K562 (cell line): ENCODE results near the gene NEB. TPM values are rescaled to one million over a fixed set of nuclear protein-coding genes. Genes with fewer than 3 reads are reported as not detected.

Experiments
- ATAC-seq: fragments of 200-7000 bp; cut with Tn5 transposase; 3 replicates; pipeline ENCODE4 v1.9.1; 2020; ENCODE audit warnings: moderate library complexity
- BruUV-seq: library from RNA; stranded (reverse); fragments of 400-500 nt; replicated peaks from 2 replicates; lab custom pipeline; 2021; lab: Mats Ljungman, UMichigan
- CTCF ChIA-PET: fragments of 300-600 bp; formaldehyde crosslinking; extraction: SDS; loops from one replicate; lab custom pipeline; 2021; ENCODE audit warnings: low intra/inter-chr PET ratio; lab: Yijun Ruan, JAX
- POLR2A ChIA-PET: fragments of 300-600, 350-650 bp; sonication (Branson Sonifier 250); formaldehyde crosslinking; extraction: SDS; loops from one replicate; lab custom pipeline; 2021; ENCODE audit warnings: antibody characterized with exemption, inconsistent platforms; lab: Yijun Ruan, JAX
- DNase-seq, 4 experiments: peaks; one replicate each; pipeline versions ENCODE4 v3.0.0 to v3.0.0-alpha.2; 2011 to 2018; ENCODE audit warnings: low spot score in 3 of 4, mixed read lengths in 3 of 4; ENCODE audit errors: extremely low read depth in 1 of 4
- FAIRE-seq: peaks from 2 replicates; lab custom pipeline; 2011; peaks lifted over from hg19 to GRCh38; lab: Jason Lieb, UNC
- H2AFZ ChIP-seq: 2 replicates; pipeline ENCODE4 v1.6.0; 2011; ENCODE audit warnings: low read depth, low read length, control low read depth, inconsistent platforms
- H3K27ac ChIP-seq: fragments of 200-600 bp; 3 replicates; pipeline ENCODE4 v1.8.0; 2011; ENCODE audit warnings: low read depth, mild to moderate bottlenecking, control low read depth, inconsistent platforms, low read length, moderate library complexity, mixed read lengths; ENCODE audit errors: extremely low read depth
- H3K27me3 ChIP-seq, 2 experiments: fragments of 300-600 bp in 1 of 2; 2 replicates in 1 of 2; 3 replicates in 1 of 2; pipeline versions ENCODE4 v1.6.0 to v1.8.0; 2011; ENCODE audit warnings: inconsistent platforms in 2 of 2, low read length in 2 of 2, mild to moderate bottlenecking in 1 of 2, mixed read lengths in 1 of 2, moderate library complexity in 1 of 2; ENCODE audit not compliant: control insufficient read depth in 2 of 2, insufficient read depth in 2 of 2
- H3K36me3 ChIP-seq: fragments of 300-600 bp; 3 replicates; pipeline ENCODE4 v1.8.0; 2011; ENCODE audit warnings: mild to moderate bottlenecking, low read length, inconsistent platforms; ENCODE audit not compliant: control insufficient read depth, insufficient read depth
- H3K4me1 ChIP-seq, 2 experiments: fragments of 200-600 bp in 1 of 2; replicated peaks in 1 of 2; 2 replicates in 1 of 2; 3 replicates in 1 of 2; pipeline versions ENCODE4 v1.5.1 to v1.8.0; 2011; ENCODE audit warnings: inconsistent platforms in 2 of 2, low read length in 2 of 2, mild to moderate bottlenecking in 1 of 2, mixed read lengths in 1 of 2, moderate library complexity in 1 of 2; ENCODE audit not compliant: control insufficient read depth in 2 of 2, insufficient read depth in 2 of 2
- H3K4me2 ChIP-seq: 2 replicates; pipeline ENCODE4 v1.6.1; 2011; ENCODE audit warnings: low read length, control low read depth, inconsistent platforms, mixed read lengths; ENCODE audit not compliant: insufficient read depth
- H3K4me3 ChIP-seq: fragments of 200-600 bp; sonication (generic), shearing (Covaris generic); 2 replicates; pipeline ENCODE4 v1.5.1; 2016; ENCODE audit warnings: control low read depth, inconsistent platforms
- H3K79me2 ChIP-seq: fragments of 200-600 bp; 3 replicates; pipeline ENCODE4 v1.8.0; 2011; ENCODE audit warnings: low read length, inconsistent platforms; ENCODE audit not compliant: control insufficient read depth, insufficient read depth
- H3K9ac ChIP-seq, 2 experiments: 2 replicates each; pipeline versions ENCODE4 v1.6.0 to v1.6.1; 2011; ENCODE audit warnings: low read depth in 2 of 2, low read length in 2 of 2, control low read depth in 1 of 2, inconsistent platforms in 1 of 2, mild to moderate bottlenecking in 1 of 2, mixed read lengths in 1 of 2; ENCODE audit not compliant: insufficient read depth in 1 of 2
- H3K9me1 ChIP-seq: one replicate; pipeline ENCODE4 v1.6.0; 2011; ENCODE audit warnings: inconsistent platforms, mild to moderate bottlenecking, low read length, moderate library complexity; ENCODE audit not compliant: control insufficient read depth, insufficient read depth
- H3K9me3 ChIP-seq: replicated peaks from 2 replicates; pipeline ENCODE4 v1.5.1; 2011; ENCODE audit warnings: low read depth, low read length, inconsistent platforms; ENCODE audit not compliant: control insufficient read depth, insufficient read depth
- H4K20me1 ChIP-seq: replicated peaks from 2 replicates; pipeline ENCODE4 v1.6.1; 2011; ENCODE audit warnings: low read length, inconsistent platforms, mixed read lengths; ENCODE audit not compliant: control insufficient read depth, insufficient read depth
- HNRNPLL ChIP-seq: fragments of 200-400 bp; formaldehyde crosslinking; IDR thresholded peaks from 2 replicates; pipeline ENCODE4 v1.6.1; 2017; ENCODE audit warnings: low read length, low read depth, mild to moderate bottlenecking; ENCODE audit not compliant: poor library complexity, severe bottlenecking
- U2AF2 ChIP-seq: fragments of 200-400 bp; formaldehyde crosslinking; optimal IDR thresholded peaks from 2 replicates; pipeline ENCODE3; 2017; ENCODE audit warnings: low read depth, mild to moderate bottlenecking, low read length
- ZNF384 ChIP-seq: IDR thresholded peaks from 2 replicates; pipeline ENCODE4 v1.6.1; 2012; ENCODE audit warnings: low read depth, low read length, improper control_type of control experiment
- ZZZ3 ChIP-seq: fragments of 450-650 bp; IDR thresholded peaks from 2 replicates; pipeline ENCODE4 v1.6.1; 2016; ENCODE audit warnings: antibody characterized with exemption, mild to moderate bottlenecking, moderate library complexity
- WGBS: fragments of 100-300 bp; shearing (Covaris generic); methylation state at CpG from one replicate; pipeline ENCODE4 v1.1.6; 2016; ENCODE audit warnings: low coverage, mixed read lengths; ENCODE audit not compliant: insufficient coverage; ENCODE audit errors: missing lambda C conversion rate; 5-methylcytosine and 5-hydroxymethylcytosine counted together
- in situ Hi-C: fragments of 300-500 bp; cut with MboI; formaldehyde crosslinking; loops from 4 replicates; pipeline ENCODE4 v1.15.0; 2018; ENCODE audit warnings: inconsistent platforms, mixed read lengths
- intact Hi-C: fragments of 100-400 bp; cut with micrococcal nuclease; formaldehyde crosslinking; loops from 2 replicates; pipeline ENCODE4 v1.14.2; 2022
- polyA plus RNA-seq, 8 experiments: library from polyadenylated mRNA; depleted of rRNA in 4 of 8; stranded (reverse) in 5 of 8; unstranded in 3 of 8; fragments of >200 nt; fragmentation: Nextera tagmentation in 2 of 8; fragmentation: Illumina TruSeq in 1 of 8; extraction: Ambion mirVana in 2 of 8; extraction: Trizol in 1 of 8; gene quantifications; 2 replicates each; pipeline versions ENCODE4 v1.2.1 to v1.2.3, GENCODE V29; 2011 to 2014; ENCODE audit warnings: inconsistent platforms in 1 of 8, missing spikeins in 1 of 8
- total RNA-seq, 7 experiments: library from RNA; depleted of rRNA in 6 of 7; stranded (reverse); fragments of >200 nt in 6 of 7; fragmentation: Illumina TruSeq in 2 of 7; extraction: Trizol in 2 of 7; gene quantifications; 2 replicates each; pipeline versions ENCODE4 v1.2.1 to v1.2.3, GENCODE V29; 2011 to 2021; ENCODE audit warnings: low replicate concordance in 1 of 7
- TF ChIP-seq, protein P1 (sequence below): sonication (generic); formaldehyde crosslinking; IDR thresholded peaks from 2 replicates; pipeline ENCODE4 v1.8.1; 2023; ENCODE audit warnings: mild to moderate bottlenecking, missing genetic modification reagents, moderate library complexity

The NEB gene
- total and polyA plus RNA-seq, 9 of the 15 experiments (the other 6 are each of a cell fraction or from before 2014, with no cell fraction given), result 1.7 to 3.8 (median 2.9) TPM

GRCh38 chr2:151552287-151552686 lies 182.0 kb downstream of the NEB start:
- H3K9me1 ChIP-seq, result no peaks in the 10 kb centered on the region
- CTCF ChIA-PET, result no interaction called here
- in situ Hi-C loops, result no loop called here
- H2AFZ ChIP-seq, result no peak overlapping the region
- WGBS, result 42% methylated on average over 5 of the region's 5 CpGs
- H3K4me2 ChIP-seq, result no peak overlapping the region
- H3K9me3 ChIP-seq, result no peaks in the 10 kb centered on the region
- POLR2A ChIA-PET, result interaction anchor here (0.7 to 1.4 kb wide), 2 partner anchors 8 to 9 kb away, joined by 3 read pairs; no protein-coding TSS in a partner anchor
- H3K36me3 ChIP-seq, result no peaks in the 10 kb centered on the region
- DNase-seq, result no peak
- no peak for TF ChIP-seq ZZZ3
- no peak for TF ChIP-seq ZNF384
- TF ChIP-seq HNRNPLL, result no peak
- TF ChIP-seq, protein P1, sequence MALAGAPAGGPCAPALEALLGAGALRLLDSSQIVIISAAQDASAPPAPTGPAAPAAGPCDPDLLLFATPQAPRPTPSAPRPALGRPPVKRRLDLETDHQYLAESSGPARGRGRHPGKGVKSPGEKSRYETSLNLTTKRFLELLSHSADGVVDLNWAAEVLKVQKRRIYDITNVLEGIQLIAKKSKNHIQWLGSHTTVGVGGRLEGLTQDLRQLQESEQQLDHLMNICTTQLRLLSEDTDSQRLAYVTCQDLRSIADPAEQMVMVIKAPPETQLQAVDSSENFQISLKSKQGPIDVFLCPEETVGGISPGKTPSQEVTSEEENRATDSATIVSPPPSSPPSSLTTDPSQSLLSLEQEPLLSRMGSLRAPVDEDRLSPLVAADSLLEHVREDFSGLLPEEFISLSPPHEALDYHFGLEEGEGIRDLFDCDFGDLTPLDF (CRISPR knock-in tag), result no peak
- TF ChIP-seq U2AF2, result no peak
- TF ChIP-seq, all 486 proteins: peak for 0
- no peak for ATAC-seq
- no TSS peak for BruUV-seq
- no peak overlapping the region for H3K27ac ChIP-seq
- no peak for FAIRE-seq
- no peaks in the 10 kb centered on the region for H4K20me1 ChIP-seq
- H3K9ac ChIP-seq, result no peak overlapping the region
- H3K4me1 ChIP-seq, result no peaks in the 10 kb centered on the region; a peak in 1 of 5 replicates
- intact Hi-C loops, result no loop called here
- H3K79me2 ChIP-seq, result no peaks in the 10 kb centered on the region
- no peaks in the 10 kb centered on the region for H3K27me3 ChIP-seq
- H3K4me3 ChIP-seq, result no peak overlapping the region
